Epidermal melanocyte (primary cell): Measurements from ENCODE around the gene KCNK5.

Experiments
- DNase-seq: peaks from one replicate; pipeline ENCODE4 v3.0.0; 2011; ENCODE audit warnings: low spot score; ENCODE audit not compliant: insufficient read length

Gene KCNK5

GRCh38 chr6:39228992-39229767 lies at the start of gene KCNK5:
Gene KCNK5, minus strand, starts transcription at chr6:39229475. Its CDS starts 364 bp downstream, at chr6:39229111.
- DNase-seq = no peak

- DNase-seq = no peak
These were observed 47.2 kb upstream of the KCNK5 start for GRCh38 chr6:39276379-39276995.

DNA sequence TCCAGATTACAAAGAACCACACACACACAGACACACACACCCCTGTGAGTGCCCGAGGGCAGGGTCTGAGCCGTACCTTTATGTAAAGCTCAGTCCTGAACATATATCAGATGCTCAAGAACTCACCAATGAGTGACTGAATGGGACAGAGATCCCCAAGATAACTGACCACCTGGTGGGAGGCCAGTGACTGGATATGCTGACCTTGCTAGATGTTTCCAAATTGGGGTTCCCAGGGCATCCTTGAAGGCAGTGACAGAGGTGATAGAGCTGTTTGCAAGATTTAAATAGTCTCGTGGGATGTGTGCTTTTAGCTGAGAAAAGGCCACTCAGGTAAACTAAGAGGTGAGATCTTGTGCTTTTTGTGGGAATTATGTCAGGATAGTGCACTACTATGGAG lies 45.6 kb upstream of the KCNK5 start:
- DNase-seq = no peak

DNA sequence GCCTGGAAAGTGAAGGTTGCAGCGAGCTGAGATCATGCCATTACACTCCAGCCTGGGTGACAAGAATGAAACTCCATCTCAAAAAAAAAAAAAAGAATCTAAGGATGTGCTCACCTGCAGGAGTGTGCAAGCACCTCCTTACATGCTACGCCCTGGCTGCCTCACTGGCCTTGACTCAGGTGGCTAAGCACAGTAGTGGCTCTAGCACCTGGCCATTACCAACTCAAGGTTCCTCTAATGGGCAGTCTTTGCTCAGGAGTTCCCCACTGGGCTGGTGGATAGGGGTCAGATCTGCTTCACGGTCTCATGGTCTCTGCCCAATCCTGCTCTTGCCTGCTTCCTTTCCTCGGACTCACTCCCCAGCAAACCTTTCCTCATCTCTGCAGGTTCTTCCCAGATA lies 45.2 kb upstream of the KCNK5 start:
- DNase-seq = no peak

DNA sequence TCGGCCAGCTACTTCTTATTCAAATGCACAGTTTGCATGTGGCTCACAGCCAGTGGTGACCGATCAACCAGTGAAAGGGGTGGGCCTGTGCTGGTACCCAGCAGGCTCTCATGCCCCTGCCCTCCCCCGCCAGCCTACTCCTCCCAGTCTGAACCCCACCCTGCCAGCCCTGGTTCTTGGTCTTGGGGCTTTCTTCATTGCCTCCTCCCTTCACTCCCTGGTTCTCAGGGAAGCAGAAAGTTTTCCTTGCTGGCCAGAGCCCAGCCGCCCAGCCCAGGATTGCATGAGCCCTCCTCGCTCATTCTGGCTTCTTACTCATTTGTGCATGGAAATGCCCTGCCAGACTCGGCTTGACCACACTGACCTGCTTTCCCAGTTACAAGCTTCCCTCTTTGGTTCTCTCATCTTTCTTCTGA lies 44.1 kb upstream of the KCNK5 start:
- DNase-seq = no peak

- no peak for DNase-seq
These were observed 40.7 kb upstream of the KCNK5 start for GRCh38 chr6:39269961-39270360.

DNA sequence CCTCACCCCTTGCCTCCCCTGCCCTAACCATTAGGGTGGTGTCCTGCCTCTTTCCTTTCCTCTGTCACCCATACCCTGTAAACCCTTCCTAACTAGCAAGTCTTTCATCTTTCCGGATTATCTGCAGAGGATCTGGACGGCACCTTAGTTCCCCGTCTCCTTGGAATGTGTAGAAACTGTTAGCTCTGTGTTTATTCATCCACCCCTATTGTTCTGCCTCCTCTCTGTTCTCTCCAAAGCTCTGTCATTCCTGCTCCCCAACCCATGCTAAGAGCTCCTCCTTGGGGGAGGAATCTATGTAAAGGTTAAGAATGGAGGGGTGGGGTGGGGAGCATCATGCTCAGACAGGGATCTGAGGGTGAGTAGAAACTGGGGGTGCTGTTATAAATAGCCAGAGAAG lies 39.4 kb upstream of the KCNK5 start:
- DNase-seq = no peak

DNA sequence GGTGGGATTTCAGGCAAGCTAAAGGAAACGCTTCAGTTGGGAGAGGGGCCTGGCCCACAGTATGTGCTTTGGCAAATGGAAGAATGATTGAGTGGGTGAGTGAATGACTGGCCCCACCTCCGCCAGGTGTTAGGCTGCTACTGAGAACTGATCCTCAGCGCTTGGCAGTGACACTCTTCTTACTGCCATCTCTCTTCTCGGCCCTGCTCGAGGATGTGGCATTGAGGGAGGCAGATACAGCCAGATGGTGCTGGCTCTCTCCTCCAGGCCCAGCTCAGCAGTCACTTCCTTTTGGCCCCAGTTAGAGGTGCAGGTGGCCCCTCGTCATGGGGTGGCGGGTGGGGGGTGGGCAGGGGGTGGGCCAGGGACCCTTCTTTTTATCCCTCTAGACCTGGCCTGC lies 38.9 kb upstream of the KCNK5 start:
- DNase-seq = no peak

- no peak for DNase-seq
These were observed 37.6 kb upstream of the KCNK5 start for GRCh38 chr6:39266782-39267355.

- no peak for DNase-seq
These were observed 37.1 kb upstream of the KCNK5 start for GRCh38 chr6:39266375-39266774.

GRCh38 chr6:39263303-39264037 lies 34.2 kb upstream of the KCNK5 start:
- DNase-seq = no peak

GRCh38 chr6:39261751-39262150 lies 32.5 kb upstream of the KCNK5 start:
- DNase-seq = no peak

GRCh38 chr6:39260953-39261352 lies 31.7 kb upstream of the KCNK5 start:
- no peak for DNase-seq

GRCh38 chr6:39260456-39260855 lies 31.2 kb upstream of the KCNK5 start:
- DNase-seq = no peak

DNA sequence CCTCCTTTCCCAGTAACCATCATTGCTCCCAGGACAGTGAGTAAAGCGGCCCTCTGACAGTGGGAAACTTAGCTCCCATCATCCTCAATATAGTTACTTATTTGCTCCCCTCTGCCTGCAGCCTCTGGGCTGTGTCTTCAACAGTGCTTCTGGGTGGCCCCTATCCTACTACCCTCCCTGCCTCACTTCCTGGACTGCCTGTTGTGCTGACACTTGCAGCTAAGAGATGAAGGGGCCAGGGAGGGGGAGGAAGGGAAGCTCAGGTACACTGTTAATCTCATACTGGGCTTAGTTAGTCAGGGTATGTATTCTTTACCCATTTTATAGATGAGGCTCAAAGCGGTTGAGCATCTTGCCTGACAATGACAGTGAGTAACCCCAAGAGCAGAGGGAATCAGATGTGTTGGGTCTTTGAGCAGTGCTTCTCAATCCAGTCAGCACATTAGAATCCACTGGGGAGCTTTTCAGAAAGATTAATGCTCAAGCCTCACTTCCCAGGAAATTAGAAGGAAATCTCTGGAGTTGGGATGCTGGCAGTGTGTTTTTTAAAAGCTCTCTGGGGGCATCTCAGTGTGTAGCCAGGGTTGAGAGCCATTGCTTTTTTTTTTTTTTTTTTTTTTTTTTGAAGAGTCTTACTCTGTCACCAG lies 27.1 kb upstream of the KCNK5 start:
- DNase-seq = no peak

GRCh38 chr6:39254999-39255535 lies 25.8 kb upstream of the KCNK5 start:
- no peak for DNase-seq

GRCh38 chr6:39251406-39251805 lies 22.1 kb upstream of the KCNK5 start:
- no peak for DNase-seq

- DNase-seq = no peak
These were observed 21.2 kb upstream of the KCNK5 start for GRCh38 chr6:39250507-39250906.

DNA sequence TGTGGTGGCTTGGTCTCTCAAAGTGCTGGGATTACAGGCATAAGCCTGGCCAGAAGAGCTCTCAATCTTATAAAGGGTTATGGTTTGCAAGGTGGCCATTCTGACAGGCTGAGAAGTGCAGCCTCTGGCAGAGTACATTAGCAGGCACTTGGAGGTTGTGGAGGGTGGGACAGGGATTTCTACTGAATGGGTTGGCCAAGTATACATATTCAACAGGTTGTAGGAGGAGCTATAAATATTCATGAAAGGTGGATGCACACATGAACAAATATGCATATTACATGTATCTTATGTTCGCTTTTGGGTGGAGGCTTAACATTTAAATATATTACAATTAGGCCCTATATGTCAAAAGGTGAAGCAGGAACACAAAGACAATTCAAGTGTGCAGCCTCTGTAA lies 20.0 kb upstream of the KCNK5 start:
- DNase-seq = no peak

DNA sequence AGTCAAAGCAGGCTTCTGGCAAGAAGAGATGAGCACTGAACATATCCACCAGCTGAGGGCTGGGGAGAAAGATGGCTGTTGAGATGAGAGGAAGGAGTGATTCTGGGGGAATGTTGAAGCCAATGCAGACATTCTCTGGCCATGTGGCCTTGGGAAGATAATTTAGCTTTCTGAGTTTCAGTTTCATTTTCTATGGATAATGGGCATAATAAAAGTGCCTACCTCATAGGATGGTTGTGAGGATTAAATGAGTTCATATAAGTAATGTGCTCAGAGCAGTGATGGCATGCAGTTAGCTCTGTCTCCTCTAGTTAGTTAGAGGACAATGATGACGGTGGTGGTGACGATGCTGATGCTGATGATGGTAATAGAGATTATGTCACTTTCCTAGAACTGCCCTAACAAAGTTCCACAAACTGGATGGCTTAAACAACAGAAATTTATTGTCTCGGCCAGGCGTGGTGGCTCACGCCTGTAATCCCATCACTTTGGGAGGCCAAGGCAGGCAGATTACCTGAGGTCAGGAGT lies 18.5 kb upstream of the KCNK5 start:
- no peak for DNase-seq

- no peak for DNase-seq
These were observed 14.5 kb upstream of the KCNK5 start for GRCh38 chr6:39243809-39244208.
